Activated gamma-delta T cell treated with Interleukin-2 at 50 U/mL for 16 hours (primary cell): ENCODE results near the gene PDPK1.
A peak's percentile ranks its signal among the peaks of the same experiment; 100 is the strongest.
"Not testable (repeated sequence)": the region's sequence is repeated elsewhere in the genome, so short reads cannot be mapped to it uniquely, and the experiment has no call there.

Experiments
- DNase-seq: peaks from one replicate; pipeline ENCODE4 v3.0.0-alpha.2; 2020

PDPK1 gene

GRCh38 chr16:2526135-2526534 lies 11.7 kb upstream of the PDPK1 start:
- DNase-seq, result no peak

- no peak for DNase-seq
These were observed 10.6 kb upstream of the PDPK1 start for GRCh38 chr16:2527071-2527783.

- DNase-seq, result no peak
These were observed 10.1 kb upstream of the PDPK1 start for GRCh38 chr16:2527784-2528100.

- DNase-seq, result no peak
These were observed 9.4 kb upstream of the PDPK1 start for GRCh38 chr16:2528161-2529060.

GRCh38 chr16:2529061-2529931 lies 8.5 kb upstream of the PDPK1 start:
- no peak for DNase-seq

- DNase-seq, result no peak
These were observed 7.7 kb upstream of the PDPK1 start for GRCh38 chr16:2529961-2530628.

GRCh38 chr16:2530629-2531318 lies 7.0 kb upstream of the PDPK1 start:
- no peak for DNase-seq

GRCh38 chr16:2531371-2531695 lies 6.5 kb upstream of the PDPK1 start, which contains the start of gene CEMP1:
TSS of gene CEMP1 (minus strand) at chr16:2531408. CDS start at chr16:2531073, 335 bp downstream.
- no peak for DNase-seq

- peak; percentile 97 for DNase-seq
These were observed 5.9 kb upstream of the PDPK1 start for GRCh38 chr16:2531696-2532493.

- peak; percentile 49 for DNase-seq
These were observed 5.2 kb upstream of the PDPK1 start for GRCh38 chr16:2532494-2533141.

- not testable (repeated sequence) for DNase-seq
These were observed 4.6 kb upstream of the PDPK1 start for GRCh38 chr16:2533142-2533755.

GRCh38 chr16:2533912-2534311 lies 3.9 kb upstream of the PDPK1 start:
- no peak for DNase-seq

GRCh38 chr16:2534335-2534734 lies 3.5 kb upstream of the PDPK1 start:
- DNase-seq, result not testable (repeated sequence)

- no peak for DNase-seq
These were observed 2.2 kb upstream of the PDPK1 start for GRCh38 chr16:2535625-2536013.

GRCh38 chr16:2539192-2539844 lies 1.5 kb downstream of the PDPK1 start:
- not testable (repeated sequence) for DNase-seq

GRCh38 chr16:2539845-2540458 lies 2.1 kb downstream of the PDPK1 start:
- not testable (repeated sequence) for DNase-seq

GRCh38 chr16:2540912-2541311 lies 3.1 kb downstream of the PDPK1 start:
- DNase-seq, result not testable (repeated sequence)

- DNase-seq, result not testable (repeated sequence)
These were observed 3.6 kb downstream of the PDPK1 start for GRCh38 chr16:2541409-2541808.

- DNase-seq, result not testable (repeated sequence)
These were observed 6.0 kb downstream of the PDPK1 start for GRCh38 chr16:2543771-2544170.
